Left forelimb (tissue), 1 donor: ENCODE measurements around the gene ADAMTS18.
"Not testable (repeated sequence)": the region's sequence is repeated elsewhere in the genome, so short reads cannot be mapped to it uniquely, and the experiment has no call there.

Experiments
- DNase-seq: peaks from one replicate; pipeline ENCODE4 v3.0.0-alpha.2; 2018; ENCODE audit warnings: low spot score

Gene ADAMTS18

DNA sequence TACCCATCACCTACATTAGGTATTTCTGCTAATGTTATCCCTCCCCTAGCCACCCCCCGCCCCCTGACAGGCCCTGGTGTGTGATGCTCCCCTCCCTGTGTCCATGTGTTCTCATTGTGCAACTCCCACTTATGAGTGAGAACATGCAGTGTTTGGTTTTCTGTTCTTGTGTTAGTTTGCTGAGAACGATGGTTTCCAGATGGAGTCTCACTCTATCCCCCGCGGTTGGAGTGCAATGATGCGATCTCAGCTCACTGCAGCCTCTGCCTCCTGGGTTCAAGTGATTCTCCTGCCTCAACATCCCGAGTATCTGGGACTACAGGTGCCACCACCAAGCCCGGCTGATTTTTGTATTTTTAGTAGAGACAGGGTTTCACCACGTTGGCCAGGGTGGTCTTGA lies 155.5 kb downstream of the ADAMTS18 start:
- DNase-seq = not testable (repeated sequence)

DNA sequence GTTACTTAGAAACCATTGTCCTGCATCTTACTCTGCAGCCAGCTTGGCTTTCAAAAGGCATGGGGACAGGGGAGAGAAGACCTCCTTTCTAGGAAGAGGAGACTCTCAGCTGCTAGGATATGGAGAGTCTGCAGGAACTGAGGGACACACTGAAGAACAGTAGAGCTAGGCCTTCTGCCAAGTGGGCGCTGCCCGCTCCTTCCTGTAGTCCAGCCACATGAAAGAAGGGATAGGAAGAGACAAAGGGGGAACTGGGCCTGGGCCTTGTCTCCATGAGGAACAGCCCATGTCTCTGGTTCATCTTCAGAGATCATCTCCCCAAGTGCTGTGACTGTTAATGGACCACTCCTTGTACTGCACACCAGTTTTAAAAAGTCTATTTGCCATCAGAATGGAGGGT lies 157.3 kb downstream of the ADAMTS18 start:
- DNase-seq = no peak

- no peak for DNase-seq
Measured at GRCh38 chr16:77277141-77277540, 157.7 kb downstream of the ADAMTS18 start.

DNA sequence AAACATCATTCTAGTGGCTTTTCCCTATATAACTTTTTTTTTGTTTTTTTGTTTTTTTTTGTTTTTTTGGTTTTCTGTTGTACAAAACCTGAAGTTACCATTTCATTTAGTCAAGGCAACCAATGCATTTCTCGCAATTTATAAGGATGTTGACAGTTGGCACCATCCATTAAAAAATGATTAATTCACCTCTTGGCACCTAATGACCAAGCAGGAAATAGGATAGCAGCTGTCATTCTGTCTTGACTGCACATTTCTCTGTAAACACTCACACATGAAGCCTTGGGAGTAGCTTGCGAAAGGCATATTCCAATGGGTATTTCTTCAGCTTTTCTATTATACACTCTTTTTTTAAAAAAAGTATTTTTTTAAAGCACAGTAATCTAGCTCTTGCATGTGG lies 158.2 kb downstream of the ADAMTS18 start:
- DNase-seq = no peak

- not testable (repeated sequence) for DNase-seq
Measured at GRCh38 chr16:77275303-77275702, 159.5 kb downstream of the ADAMTS18 start.

DNA sequence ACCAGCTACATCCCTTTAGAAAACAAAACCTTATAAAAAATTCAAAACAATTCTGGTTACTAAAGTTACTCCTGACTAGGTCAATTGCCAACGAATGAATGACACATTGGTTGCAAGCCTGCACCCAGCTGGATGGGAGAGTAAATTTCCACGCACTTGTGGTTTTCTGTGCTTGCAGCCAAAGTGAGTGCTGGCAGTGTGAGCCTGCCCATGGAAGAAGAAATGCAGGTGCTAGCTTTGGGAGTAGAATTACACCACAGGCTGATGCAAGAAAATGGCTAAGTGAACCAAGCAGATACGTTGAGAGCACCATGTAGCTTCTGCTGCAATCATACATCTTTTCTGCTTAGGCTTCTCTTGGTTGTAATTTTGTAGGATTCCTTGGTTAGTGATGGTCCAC lies 161.0 kb downstream of the ADAMTS18 start:
- DNase-seq = no peak

DNA sequence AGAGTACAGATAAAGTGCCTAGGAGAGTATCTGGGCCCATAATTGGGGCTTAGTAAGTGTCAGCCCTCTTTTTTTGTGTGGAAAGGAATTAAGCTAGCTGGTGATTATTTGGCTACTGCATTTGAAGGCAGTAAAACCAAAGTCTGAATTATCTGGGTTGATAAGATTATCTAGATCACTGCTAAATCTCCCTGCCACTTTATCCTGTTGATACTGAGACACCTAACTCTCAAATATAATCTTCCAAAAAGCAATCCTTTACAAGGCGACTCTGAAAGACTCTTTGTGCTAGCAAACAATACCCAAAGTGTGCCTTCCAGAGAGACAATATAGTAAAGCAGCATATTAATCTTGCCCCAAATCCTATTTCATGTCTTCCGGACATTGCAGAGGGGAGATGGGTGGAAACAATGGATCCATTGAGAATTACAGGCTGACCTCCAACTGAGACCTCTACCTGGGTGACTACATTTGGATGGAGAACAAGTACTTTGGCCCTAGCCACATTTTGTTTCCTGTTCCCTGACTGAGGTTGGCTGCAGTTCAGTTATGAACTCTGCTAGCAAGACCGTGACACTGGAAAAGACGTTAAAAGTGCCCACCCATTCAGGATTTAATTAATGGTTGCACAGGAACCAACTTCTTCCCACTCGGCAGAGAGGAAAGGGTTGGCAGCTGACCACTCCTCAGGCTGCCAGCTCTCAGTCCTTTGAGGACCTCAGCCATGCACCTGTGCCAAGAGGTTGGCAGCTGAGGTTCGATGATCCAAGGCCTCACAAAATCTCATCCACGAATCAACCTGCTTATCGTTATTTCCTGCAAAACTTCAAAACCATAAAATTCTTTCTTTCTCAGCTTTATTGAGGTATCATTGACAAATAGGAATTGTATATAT lies 163.1 kb downstream of the ADAMTS18 start:
- DNase-seq = no peak

- DNase-seq = not testable (repeated sequence)
Measured at GRCh38 chr16:77266185-77266584, 168.6 kb downstream of the ADAMTS18 start.

GRCh38 chr16:77262971-77263370 lies 171.9 kb downstream of the ADAMTS18 start:
- DNase-seq = no peak

- no peak for DNase-seq
Measured at GRCh38 chr16:77250400-77250799, 184.4 kb downstream of the ADAMTS18 start.

DNA sequence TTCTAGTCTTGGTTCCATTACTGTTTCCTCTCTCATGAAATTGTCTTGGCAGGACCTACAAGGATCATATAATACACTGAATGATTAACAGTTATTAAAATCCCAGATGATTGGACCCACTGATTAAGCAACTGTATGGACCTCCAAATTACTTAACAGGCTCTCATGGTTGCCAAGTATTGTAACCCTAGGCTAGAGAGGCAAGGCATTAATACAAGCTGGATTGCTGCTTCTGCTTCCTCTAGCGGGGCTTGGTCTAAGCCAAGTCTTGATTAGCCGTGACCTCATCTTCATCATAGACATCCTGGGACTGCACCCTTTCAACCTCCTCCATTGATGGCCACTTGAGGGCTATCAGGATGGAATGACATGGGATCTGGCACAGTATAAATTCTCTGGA lies 188.7 kb downstream of the ADAMTS18 start:
- DNase-seq = no peak

DNA sequence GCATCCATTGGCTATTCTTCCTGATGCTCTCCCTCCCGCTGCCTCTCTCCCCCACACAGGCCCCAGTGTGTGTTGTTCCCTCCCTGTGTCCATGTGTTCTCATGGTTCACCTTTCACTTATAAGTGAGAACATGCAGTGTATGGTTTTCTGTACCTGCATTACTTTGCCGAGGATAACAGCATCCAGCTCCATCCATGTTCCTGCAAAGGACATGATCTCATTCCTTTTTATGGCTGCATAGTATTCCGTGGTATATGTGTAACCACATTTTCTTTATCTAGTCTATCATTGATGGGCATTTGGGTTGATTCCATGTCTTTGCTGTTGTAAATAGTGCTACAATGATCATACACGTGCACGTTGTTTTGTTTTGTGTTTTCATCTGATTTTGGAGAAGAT lies 192.4 kb downstream of the ADAMTS18 start:
- DNase-seq = not testable (repeated sequence)

DNA sequence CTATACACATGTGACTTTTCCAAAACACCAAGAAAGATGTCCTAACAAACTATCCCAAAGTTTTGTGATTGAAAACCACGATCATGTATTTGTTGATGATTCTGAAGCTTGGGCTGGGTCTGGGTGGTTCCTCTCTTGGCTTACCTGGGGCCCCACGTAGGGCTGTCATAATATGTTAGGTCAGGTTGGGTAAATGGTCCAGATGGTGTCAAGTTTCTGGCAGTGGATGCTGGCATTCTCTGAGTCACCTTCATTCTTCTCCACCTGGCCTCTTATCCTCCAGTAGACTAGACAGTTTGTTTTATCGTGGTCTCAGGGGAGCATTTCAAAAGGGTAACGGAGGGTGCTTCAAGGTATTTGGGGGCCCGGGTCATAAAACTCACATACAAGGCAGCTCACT lies 196.2 kb downstream of the ADAMTS18 start:
- DNase-seq = no peak

- peak; percentile 93 for DNase-seq
Measured at GRCh38 chr16:77236063-77236511, 198.7 kb downstream of the ADAMTS18 start.

DNA sequence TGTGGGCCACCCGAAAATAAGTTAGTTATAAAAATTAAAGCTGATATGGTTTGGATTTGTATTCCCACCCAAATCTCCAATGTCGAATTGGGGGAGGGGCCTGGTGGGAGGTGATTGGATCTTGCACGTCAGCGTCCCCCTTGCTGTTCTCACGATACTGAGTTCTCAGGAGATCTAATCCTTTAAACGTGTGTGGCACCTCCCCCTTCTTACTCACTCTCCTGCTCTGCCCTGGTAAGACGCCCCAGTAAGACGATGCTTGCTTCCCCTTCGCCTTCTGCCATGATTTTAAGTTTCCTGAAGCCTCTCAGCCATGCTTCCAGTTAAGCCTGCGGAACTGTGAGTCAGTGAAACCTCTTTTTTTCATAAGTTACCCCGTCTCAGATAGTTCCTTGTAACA lies 200.2 kb downstream of the ADAMTS18 start:
- no peak for DNase-seq

DNA sequence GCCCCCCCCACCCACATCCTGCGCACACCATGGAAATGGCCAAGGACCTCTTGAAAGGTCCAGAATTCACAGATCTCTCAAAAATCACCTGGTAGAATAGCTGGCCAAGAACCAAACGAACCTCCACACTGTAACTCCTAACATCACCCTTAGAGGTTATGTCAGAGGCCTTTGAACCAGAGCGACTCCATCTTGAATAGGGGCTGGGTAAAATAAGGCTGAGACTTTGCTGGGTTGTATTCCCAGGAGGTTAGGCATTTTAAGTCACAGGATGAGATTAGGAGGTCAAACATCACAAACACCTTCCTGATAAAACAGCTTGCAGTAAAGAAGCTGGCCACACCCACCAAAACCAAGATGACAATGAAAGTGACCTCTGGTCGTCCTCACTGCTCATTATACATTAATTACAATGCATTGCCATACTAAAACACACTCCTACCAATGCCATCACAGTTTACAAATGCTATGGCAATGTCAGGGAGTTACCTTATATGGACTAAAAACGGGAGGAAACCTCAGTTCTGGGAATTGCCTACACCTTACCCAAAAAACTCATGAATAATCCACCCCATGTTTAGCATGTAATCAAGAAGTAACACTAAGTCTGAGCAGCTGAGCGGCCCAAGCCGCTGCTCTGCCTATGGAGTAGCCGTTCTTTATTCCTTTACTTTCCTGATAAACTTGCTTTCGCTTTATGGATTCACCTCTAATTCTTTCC lies 200.9 kb downstream of the ADAMTS18 start:
- no peak for DNase-seq
